ENCODE results near the gene TXNRD2. TPM values are rescaled to one million over a fixed set of nuclear protein-coding genes. Genes with fewer than 3 reads are reported as not detected.

The TXNRD2 gene
- total RNA-seq, 1 donor from 2014 or later, result 25.7 TPM

- Histone ChIP-seq H3K4me2 (ENCODE audit: low read length) (peak overlapping the region; percentile 90), H2AFZ (ENCODE audit: low read depth, low read length) (peak overlapping the region; percentile 23), H3K4me1 (ENCODE audit: insufficient read depth, low read length) (peaks cover 32% of the 10 kb centered on the region), H3K9ac (ENCODE audit: low read length) (peak overlapping the region; percentile 92), H3K27me3 (ENCODE audit: insufficient read depth, low read length) (no peaks in the 10 kb centered on the region), H3K9me3 (ENCODE audit: insufficient read depth, low read depth, low read length) (no peaks in the 10 kb centered on the region), H3K36me3 (ENCODE audit: insufficient read depth, low read length) (no peaks in the 10 kb centered on the region), H3K4me3 (ENCODE audit: insufficient read depth, low read depth, low read length) (peak overlapping the region; percentile 70), H4K20me1 (ENCODE audit: insufficient read depth, low read length) (no peaks in the 10 kb centered on the region), H3K79me2 (ENCODE audit: insufficient read depth, low read length) (peaks cover 58% of the 10 kb centered on the region), H3K27ac (ENCODE audit: low read depth, low read length) (peak overlapping the region; percentile 98)
- TF ChIP-seq, protein P1, sequence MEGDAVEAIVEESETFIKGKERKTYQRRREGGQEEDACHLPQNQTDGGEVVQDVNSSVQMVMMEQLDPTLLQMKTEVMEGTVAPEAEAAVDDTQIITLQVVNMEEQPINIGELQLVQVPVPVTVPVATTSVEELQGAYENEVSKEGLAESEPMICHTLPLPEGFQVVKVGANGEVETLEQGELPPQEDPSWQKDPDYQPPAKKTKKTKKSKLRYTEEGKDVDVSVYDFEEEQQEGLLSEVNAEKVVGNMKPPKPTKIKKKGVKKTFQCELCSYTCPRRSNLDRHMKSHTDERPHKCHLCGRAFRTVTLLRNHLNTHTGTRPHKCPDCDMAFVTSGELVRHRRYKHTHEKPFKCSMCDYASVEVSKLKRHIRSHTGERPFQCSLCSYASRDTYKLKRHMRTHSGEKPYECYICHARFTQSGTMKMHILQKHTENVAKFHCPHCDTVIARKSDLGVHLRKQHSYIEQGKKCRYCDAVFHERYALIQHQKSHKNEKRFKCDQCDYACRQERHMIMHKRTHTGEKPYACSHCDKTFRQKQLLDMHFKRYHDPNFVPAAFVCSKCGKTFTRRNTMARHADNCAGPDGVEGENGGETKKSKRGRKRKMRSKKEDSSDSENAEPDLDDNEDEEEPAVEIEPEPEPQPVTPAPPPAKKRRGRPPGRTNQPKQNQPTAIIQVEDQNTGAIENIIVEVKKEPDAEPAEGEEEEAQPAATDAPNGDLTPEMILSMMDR (IDR thresholded peaks at IDR 0.05; ENCODE audit: insufficient read depth, low read depth, low read length), result no peak
- TF ChIP-seq EZH2 (IDR thresholded peaks at IDR 0.05; ENCODE audit: insufficient read depth, low read length), result no peak
- FAIRE-seq (peak; percentile 37), DNase-seq (ENCODE audit: low read depth) (peak; percentile 69)
- H3K36me3 Mint-ChIP-seq (ENCODE audit: low read depth, unreplicated experiment), result peaks cover 9% of the 10 kb centered on the region
- H3K4me1 Mint-ChIP-seq (ENCODE audit: low read depth, unreplicated experiment), result peaks cover 29% of the 10 kb centered on the region
- no peaks in the 10 kb centered on the region for H3K27me3 Mint-ChIP-seq (ENCODE audit: low read depth, unreplicated experiment)
- H3K9me3 Mint-ChIP-seq (ENCODE audit: unreplicated experiment), result no peaks in the 10 kb centered on the region
- peak overlapping the region; percentile 100 for H3K27ac Mint-ChIP-seq (ENCODE audit: unreplicated experiment)
- peak overlapping the region; percentile 92 for H3K4me3 Mint-ChIP-seq (ENCODE audit: unreplicated experiment)
Measured at GRCh38 chr22:19942157-19943081, 801 bp upstream of the TXNRD2 start.

DNA sequence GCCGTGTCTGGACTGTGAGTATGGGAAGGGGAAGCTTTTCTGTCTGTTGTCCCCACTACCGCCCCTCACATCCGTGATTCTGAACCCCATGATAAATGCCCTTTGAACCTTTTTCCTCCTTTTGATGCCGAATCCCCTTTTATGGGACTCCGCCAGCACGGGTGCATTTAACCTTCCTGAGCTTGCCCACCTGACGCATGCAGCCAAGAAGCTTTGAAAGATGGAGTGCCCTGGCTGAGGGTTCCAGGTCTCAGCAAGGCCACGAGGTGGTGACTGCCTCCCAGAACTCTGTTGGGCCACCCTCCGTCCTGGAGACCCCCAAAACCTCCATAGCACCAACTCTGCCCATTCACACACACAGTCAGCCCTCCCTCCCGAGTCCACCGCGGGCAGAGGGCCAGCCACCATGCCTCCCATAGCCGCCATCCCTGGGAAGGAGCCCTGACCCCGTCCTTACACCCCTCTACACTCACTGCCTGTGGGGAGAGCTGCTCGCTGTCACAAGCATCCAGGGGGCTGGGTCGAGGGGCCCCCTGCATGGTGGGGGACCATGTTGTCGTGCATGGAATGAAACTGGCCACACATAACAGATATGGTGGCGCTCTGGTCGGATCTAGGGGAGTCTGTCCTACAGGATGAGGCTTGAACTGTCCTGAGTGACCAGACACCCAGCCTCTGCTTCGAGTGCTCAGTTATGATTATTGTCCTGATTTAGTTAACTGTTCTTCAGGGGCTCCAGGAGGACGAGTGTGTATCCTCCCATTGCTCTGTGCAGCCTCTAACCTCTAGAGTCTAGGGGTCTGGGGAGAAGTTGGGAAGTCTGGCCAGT, 868 bp downstream of the TXNRD2 start:
- Histone ChIP-seq H2AFZ (ENCODE audit: low read depth, low read length) (peak overlapping the region; percentile 70), H3K36me3 (ENCODE audit: insufficient read depth, low read length) (no peaks in the 10 kb centered on the region), H3K27ac (ENCODE audit: low read depth, low read length) (peak overlapping the region; percentile 98), H3K27me3 (ENCODE audit: insufficient read depth, low read length) (no peaks in the 10 kb centered on the region), H3K4me3 (ENCODE audit: insufficient read depth, low read depth, low read length) (peak overlapping the region; percentile 70), H3K9ac (ENCODE audit: low read length) (peak overlapping the region; percentile 92), H3K79me2 (ENCODE audit: insufficient read depth, low read length) (peaks cover 43% of the 10 kb centered on the region), H4K20me1 (ENCODE audit: insufficient read depth, low read length) (no peaks in the 10 kb centered on the region), H3K4me2 (ENCODE audit: low read length) (peak overlapping the region; percentile 90), H3K4me1 (ENCODE audit: insufficient read depth, low read length) (peaks cover 29% of the 10 kb centered on the region), H3K9me3 (ENCODE audit: insufficient read depth, low read depth, low read length) (no peaks in the 10 kb centered on the region)
- Mint-ChIP-seq H3K4me3 (ENCODE audit: unreplicated experiment) (peak overlapping the region; percentile 86), H3K27ac (ENCODE audit: unreplicated experiment) (peak overlapping the region; percentile 87), H3K4me1 (ENCODE audit: low read depth, unreplicated experiment) (peaks cover 22% of the 10 kb centered on the region), H3K27me3 (ENCODE audit: low read depth, unreplicated experiment) (no peaks in the 10 kb centered on the region), H3K36me3 (ENCODE audit: low read depth, unreplicated experiment) (peaks cover 15% of the 10 kb centered on the region), H3K9me3 (ENCODE audit: unreplicated experiment) (peaks cover 13% of the 10 kb centered on the region)
- DNase-seq (ENCODE audit: low read depth) (no peak), FAIRE-seq (no peak)
- TF ChIP-seq, protein P1 (IDR thresholded peaks at IDR 0.05; ENCODE audit: insufficient read depth, low read depth, low read length), result no peak
- no peak for TF ChIP-seq EZH2 (IDR thresholded peaks at IDR 0.05; ENCODE audit: insufficient read depth, low read length)
